ENCODE data around the gene ARSG. TPM values are rescaled to one million over a fixed set of nuclear protein-coding genes. Genes with fewer than 3 reads are reported as not detected.

The ARSG gene
- total RNA-seq, 1 experiment from 2014 or later = 7.9 TPM

- peak; percentile 26 for DNase-seq (ENCODE audit: low spot score)
- ChIA-PET CTCF (interaction anchor here (0.8 to 1.5 kb wide), 2 partner anchors 39 to 68 kb away, joined by 3 to 6 read pairs; no protein-coding TSS in a partner anchor), POLR2A (no interaction called here)
- TF ChIP-seq E2F1 (CRISPR knock-in tag; IDR thresholded peaks at IDR 0.05) (no peak), ZNF671 (CRISPR knock-in tag; IDR thresholded peaks at IDR 0.05) (no peak), ZNF263 (CRISPR knock-in tag; IDR thresholded peaks at IDR 0.05; ENCODE audit: low read depth) (no peak), FOXP4 (CRISPR knock-in tag; IDR thresholded peaks at IDR 0.05) (no peak), SMAD3 (CRISPR knock-in tag; IDR thresholded peaks at IDR 0.05; ENCODE audit: borderline replicate concordance) (no peak), MLX (CRISPR knock-in tag; IDR thresholded peaks at IDR 0.05) (no peak), FOXP1 (CRISPR knock-in tag; IDR thresholded peaks at IDR 0.05; ENCODE audit: borderline replicate concordance) (no peak), NR2C2 (CRISPR knock-in tag; IDR thresholded peaks at IDR 0.05) (no peak), IRF2 (CRISPR knock-in tag; IDR thresholded peaks at IDR 0.05; ENCODE audit: borderline replicate concordance, low read depth) (no peak), NFE2L1 (CRISPR knock-in tag; IDR thresholded peaks at IDR 0.05) (no peak), CTCF (IDR thresholded peaks at IDR 0.05) (no peak)
- TF ChIP-seq, protein P1, sequence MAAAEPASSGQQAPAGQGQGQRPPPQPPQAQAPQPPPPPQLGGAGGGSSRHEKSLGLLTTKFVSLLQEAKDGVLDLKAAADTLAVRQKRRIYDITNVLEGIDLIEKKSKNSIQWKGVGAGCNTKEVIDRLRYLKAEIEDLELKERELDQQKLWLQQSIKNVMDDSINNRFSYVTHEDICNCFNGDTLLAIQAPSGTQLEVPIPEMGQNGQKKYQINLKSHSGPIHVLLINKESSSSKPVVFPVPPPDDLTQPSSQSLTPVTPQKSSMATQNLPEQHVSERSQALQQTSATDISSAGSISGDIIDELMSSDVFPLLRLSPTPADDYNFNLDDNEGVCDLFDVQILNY (CRISPR knock-in tag; IDR thresholded peaks at IDR 0.05) = no peak
- TF ChIP-seq, protein P2, sequence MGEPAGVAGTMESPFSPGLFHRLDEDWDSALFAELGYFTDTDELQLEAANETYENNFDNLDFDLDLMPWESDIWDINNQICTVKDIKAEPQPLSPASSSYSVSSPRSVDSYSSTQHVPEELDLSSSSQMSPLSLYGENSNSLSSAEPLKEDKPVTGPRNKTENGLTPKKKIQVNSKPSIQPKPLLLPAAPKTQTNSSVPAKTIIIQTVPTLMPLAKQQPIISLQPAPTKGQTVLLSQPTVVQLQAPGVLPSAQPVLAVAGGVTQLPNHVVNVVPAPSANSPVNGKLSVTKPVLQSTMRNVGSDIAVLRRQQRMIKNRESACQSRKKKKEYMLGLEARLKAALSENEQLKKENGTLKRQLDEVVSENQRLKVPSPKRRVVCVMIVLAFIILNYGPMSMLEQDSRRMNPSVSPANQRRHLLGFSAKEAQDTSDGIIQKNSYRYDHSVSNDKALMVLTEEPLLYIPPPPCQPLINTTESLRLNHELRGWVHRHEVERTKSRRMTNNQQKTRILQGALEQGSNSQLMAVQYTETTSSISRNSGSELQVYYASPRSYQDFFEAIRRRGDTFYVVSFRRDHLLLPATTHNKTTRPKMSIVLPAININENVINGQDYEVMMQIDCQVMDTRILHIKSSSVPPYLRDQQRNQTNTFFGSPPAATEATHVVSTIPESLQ (CRISPR knock-in tag; IDR thresholded peaks at IDR 0.05) = no peak
- TF ChIP-seq, protein P3, sequence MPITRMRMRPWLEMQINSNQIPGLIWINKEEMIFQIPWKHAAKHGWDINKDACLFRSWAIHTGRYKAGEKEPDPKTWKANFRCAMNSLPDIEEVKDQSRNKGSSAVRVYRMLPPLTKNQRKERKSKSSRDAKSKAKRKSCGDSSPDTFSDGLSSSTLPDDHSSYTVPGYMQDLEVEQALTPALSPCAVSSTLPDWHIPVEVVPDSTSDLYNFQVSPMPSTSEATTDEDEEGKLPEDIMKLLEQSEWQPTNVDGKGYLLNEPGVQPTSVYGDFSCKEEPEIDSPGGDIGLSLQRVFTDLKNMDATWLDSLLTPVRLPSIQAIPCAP (CRISPR knock-in tag; IDR thresholded peaks at IDR 0.05) = no peak
- TF ChIP-seq, protein P4, sequence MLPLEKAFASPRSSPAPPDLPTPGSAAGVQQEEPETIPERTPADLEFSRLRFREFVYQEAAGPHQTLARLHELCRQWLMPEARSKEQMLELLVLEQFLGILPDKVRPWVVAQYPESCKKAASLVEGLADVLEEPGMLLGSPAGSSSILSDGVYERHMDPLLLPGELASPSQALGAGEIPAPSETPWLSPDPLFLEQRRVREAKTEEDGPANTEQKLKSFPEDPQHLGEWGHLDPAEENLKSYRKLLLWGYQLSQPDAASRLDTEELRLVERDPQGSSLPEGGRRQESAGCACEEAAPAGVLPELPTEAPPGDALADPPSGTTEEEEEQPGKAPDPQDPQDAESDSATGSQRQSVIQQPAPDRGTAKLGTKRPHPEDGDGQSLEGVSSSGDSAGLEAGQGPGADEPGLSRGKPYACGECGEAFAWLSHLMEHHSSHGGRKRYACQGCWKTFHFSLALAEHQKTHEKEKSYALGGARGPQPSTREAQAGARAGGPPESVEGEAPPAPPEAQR (CRISPR knock-in tag; IDR thresholded peaks at IDR 0.05) = no peak
- Mint-ChIP-seq H3K27ac (peak overlapping the region; percentile 35; the same call in 1 of the 2 replicates), H3K36me3 (0 out of 2 replicates have a peak, but pooled peaks cover 3% of the 10 kb centered on the region), H3K9me3 (0 out of 2 replicates have a peak, but pooled peaks cover 7% of the 10 kb centered on the region), H3K27me3 (ENCODE audit: low read depth) (no peaks in the 10 kb centered on the region), H3K4me3 (no peak overlapping the region), H3K4me1 (peaks cover 17% of the 10 kb centered on the region)
- ATAC-seq = peak; percentile 56
These were observed 68.7 kb downstream of the ARSG start for GRCh38 chr17:68359791-68360535.
